Activated CD8-positive, alpha-beta memory T cell treated with anti-CD3 and anti-CD28 coated beads for 1 hour (primary cell): ENCODE results near the gene CA12.
"Not testable (repeated sequence)": the region's sequence is repeated elsewhere in the genome, so short reads cannot be mapped to it uniquely, and the experiment has no call there.

Experiments used
- DNase-seq, 2 donors: peaks; one replicate each; pipeline ENCODE4 v3.0.0-alpha.2; 2020; ENCODE audit warnings: low read depth in 1 of 2; ENCODE audit errors: extremely low read depth in 1 of 2

Gene CA12

DNA sequence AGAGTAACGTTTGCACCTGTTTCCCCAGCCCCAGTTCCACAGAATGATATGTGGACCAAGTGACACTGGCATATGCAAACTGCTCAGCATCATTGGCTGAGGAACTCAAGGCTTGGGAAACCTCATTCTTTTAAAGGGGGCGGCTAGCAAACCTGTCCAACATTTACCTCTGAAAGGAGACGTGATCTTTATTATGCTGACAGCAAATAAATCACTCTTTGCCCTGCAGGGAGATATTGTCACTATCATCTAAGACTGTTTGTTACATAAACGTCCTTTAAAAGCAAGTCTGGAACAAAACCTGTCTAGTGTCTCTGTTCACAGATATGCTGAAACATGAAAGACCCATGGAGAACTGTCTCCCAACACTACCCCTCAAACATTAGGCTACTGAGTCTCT, 21.5 kb downstream of the CA12 start:
- DNase-seq: no peak

DNA sequence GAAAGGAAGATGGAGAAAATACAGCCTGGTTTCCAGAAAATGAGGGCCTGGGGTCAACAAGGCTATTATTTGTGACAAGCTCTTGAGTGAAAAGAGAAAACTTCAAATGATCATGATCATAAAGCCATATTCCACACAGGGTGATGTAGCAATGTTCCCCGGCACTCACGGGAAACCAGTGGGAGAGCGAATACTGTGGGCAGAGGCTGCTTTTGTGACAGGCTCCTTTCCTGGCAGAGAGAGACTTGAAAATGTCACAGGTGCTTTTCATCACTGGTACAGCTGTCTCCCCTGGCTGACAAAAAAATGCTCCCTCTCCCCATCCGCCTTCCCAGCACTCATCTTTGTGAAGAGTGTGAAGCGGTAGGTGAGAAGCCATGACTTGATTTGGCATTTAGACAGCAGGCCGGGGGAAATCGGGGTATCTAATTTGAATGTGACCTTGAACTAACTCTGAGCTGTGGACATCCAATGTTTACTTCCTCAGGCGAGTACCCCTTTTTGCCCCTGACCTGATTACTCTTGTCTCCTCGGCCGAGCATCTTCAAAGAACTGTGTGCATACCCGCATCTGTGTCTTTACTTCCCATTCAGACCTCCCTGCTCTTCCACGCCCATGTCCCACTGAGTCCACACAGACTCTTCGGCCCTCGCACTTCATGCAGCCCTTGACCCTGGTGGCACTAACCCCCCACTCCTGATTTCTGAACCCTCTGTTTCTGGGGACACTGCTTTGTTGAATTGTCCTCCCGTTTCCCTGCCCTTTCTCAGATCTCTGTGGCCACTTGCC, 23.2 kb downstream of the CA12 start:
- DNase-seq: no peak

DNA sequence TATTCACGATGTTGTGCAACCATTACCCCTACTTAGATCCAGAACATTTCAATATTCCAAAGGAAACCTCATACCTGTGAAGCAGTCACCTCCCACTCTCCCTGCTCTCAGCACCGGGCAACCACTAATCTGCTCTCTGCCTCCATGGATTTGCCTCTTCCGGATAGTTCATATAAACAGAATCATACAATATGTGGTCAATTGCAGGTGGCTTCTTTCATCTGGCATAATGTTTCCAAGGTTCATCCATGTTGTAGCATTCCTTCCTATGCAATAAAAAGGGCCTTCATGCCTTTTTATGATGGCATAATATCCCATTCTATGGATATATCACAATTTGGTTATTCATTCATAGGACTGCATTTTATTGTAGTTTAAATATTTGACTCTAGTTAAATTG, 23.9 kb downstream of the CA12 start:
- no peak for DNase-seq

DNA sequence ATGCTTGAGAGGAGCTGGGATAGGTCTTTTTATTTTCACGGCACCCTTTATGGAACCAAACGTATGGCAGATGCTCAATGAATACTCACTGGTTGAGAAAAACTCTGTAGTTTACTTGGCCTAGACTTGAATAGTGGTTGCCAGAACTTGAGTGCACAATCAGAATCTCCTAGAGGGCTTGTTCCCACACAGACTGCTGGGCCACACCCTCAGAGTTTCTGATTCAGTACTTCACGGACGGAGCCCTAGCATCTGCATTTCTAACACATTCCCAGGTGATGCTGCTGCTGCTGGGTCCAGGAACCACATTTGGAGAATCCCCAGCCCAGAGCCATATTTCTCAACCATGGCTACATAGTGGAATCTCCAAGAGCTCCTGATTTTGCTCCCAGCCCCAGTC, 24.6 kb downstream of the CA12 start:
- DNase-seq: no peak

DNA sequence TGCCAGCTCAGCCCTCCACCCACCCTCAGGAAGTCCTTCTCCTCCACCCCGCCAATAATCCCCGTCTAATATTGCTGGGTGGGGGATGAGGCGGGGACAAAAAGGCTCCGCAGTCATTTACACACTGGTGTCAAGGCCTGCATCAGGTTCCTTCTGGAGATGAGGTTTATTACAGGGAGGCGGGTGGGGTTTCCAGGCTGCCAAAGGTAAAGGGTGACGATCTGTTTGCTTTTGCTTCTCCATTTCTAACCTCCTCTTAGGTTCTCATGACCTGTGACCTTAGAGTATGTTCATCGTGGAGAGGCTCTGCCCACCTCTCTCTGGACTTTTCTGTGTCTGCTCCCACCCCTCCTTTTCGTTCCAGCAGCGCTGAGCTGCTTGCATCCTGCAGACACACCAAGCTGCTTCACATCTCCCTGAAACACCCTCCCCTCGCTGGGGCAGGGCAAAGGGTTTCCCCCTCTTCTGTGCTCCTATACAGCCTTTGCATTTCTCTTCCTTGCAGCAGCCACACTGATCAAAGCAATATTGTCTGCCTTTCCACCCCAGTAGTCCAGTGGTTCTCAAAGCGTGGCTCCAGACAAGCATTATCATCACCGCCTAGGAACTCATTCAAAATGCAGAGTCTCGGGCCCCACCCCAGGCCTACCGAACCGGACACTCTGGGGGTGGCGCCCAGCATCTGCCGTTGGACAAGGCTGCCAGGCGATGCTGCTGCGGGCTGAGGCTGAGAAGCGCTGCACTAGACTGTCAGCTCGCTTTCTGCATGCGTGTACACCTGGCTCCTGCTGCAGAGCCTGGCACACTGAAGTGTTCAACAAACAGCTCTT, 26.6 kb downstream of the CA12 start:
- DNase-seq: no peak

DNA sequence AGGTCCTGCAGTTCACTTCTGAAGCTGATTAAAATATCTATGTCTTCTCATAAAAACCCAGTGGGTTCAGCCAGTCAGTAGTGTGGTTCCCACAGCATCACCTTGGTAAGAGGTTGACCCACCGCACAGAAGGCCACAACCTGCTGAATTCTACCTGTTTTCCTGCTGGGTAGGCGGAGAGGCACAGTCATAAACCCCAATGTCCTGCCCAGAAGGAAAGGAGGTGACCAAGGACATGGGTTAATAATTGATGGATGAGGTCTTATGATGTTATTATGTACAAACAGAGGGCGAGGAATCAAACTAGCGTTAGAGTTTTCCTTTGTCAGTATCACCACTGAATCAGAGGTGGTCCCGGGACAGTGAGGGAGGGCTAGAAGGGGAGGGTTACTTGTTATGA, 27.8 kb downstream of the CA12 start:
- no peak for DNase-seq

DNA sequence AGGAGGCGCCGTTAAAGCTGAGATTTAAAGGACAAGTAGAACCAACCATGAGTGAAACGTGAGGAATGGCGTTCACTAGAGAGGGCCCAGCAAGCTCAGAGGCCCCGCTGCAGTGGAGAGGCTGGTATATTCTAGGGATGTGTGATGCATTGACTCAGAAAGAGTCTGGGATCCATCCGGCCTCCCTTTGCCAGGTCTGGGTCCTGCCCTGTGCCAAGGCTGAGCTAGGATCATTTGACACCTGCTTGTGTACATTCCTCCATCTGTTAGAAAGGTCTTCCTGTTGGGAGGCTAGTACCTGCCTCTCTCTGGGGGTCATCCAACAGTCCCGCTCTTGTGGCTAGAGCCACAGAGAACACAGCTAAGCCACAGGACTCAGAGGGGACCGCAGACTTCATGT, 28.4 kb downstream of the CA12 start:
- no peak for DNase-seq

DNA sequence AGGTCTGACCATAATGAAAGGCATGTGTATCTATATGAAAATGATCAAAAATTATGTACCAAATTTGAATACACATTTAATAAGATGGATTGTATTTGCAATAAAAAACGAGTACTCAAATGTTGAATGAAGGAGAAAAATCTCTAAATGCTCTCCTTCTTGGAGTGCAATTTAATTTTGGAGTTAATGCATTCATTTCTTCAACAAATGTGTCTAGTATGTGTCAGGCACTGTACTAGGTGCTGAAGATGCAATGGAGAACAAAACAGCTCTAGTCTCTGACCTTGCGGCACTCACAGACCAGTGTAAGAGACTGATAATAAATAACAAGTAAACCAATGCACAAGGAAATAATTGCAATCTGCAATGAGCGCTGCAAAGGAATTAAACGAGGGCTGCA, 28.8 kb downstream of the CA12 start:
- DNase-seq: no peak

DNA sequence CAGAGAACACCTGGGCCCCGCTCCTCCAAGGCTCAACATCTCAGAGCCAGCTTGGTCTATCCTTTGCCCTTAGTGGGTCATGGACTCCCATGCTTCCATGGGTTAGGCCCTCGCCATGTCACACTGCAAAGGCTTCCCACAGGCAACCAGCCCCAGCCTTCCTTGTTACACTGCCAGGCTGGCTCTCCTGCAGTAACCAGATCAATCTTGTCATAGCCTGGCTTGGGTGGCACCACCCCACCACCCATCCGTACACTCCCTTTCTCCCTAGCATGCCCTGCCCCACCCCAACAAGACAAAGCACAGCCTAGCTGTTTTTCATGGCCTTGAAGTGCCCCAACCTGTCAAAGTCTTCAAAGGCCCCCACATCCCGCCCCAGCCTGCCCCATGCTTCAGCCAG, 30.5 kb downstream of the CA12 start:
- no peak for DNase-seq

DNA sequence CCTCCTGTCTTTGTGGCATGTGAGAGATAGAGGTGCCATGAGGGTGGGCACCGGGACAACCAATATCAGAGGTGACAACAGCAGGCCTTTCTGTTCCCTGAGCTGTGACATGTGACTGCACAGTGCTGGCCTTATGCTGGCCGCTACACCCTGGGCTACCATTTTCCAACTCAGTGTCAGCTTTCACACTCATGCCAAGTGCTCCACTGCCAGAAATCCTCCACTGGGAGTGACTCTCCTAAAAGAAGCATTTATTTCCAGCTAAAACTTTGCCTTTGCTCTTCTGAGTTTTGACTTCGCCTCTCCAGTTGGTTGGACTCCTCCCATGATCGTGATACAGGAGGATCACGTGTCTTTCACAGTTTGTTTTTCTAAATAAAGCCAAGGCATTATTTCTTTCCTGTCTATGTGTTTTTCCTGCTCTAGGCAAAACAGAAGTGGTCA, 31.4 kb downstream of the CA12 start:
- DNase-seq: no peak

DNA sequence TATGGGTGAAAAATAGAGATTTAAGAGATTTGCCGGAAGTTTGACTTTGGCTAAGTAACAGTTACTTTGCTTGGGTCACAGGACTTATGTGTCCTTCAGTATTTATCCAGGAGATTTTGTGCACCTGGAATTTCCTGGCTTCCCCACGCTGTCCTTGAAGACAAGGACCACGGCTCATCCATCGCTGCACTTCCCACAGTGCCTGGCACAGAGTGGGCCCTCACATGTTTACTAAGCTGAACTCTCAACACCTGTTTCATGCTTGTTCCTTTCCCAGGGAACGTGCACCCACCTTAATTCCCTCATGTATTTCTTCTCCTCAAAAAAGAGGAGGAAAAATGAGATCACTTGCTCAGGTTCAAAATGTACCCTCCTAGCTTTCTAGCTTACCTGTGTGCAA, 32.0 kb downstream of the CA12 start:
- DNase-seq: no peak

DNA sequence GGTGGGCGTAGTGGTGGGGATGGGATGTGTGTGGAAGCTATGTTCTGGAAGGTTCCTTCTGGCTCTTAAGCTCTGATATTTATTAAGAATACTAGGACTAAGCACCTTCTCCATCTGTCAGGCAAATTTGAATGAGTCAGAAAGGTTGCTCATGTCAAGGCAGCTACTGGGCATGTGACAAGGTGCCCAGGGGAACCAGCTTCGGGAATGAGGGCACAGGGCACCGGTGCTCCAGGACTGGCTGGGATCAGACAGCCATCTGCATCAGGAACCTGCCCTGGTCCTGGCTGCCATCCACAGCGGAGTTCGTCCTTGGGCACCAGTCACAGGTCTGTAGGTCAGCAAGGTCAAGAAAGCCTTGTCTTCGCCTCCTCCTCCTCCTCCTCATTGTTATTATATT, 32.5 kb downstream of the CA12 start:
- DNase-seq: no peak

DNA sequence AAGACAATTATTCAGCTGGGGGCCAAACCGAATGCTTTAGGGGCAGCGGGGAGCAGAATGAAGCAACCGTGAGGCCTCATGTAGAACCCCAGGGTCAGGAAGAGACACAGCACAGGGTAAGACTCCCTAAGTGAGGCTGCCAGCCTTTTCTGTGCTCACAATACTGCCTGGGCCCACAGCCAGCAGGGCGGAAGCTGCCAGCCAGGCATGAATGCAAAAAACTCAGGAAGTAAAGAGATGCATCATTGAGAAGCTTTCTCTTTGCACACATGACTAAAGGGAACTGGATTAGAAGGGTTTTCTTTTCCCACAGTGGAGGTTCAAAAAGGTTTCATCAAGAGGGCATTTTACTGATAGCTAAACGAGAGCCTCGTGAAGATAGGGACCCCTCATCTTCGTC, 33.3 kb downstream of the CA12 start:
- no peak for DNase-seq

DNA sequence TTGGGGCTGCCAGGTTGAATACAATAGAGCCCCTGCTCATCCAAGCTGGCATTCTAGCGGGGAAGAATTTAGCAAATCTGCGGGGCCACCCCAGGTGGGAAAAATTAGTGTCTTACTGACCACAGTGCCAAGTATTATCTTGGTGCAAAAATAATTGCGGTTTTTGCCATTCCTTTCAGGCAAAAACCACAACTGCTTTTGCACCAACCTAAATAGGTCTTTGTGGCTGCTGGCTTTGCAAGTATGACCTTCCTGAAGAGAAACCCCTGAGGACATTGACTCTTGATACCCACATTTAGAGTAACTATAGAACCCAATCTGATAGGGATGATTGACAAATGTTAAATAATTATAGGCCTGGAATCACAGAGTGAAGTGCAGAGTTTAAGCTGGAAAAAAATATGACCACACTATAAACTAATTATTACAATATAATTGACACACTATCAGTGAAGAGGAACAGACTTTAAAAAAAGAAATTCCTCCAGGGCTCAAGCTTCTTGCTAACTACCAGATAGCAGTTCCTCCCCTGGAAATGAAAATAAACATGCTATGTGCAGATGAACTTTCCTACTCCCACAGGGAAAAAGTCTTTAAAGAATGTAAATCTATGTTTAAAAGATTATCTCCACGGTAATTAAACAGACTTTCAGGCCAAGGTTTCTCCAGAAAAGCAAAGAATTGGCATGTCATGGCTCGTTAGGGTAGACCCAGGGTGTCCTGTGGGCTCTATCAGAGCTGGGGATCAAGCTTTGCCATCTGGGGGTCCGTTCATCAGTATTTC, 34.4 kb downstream of the CA12 start:
- DNase-seq: no peak

DNA sequence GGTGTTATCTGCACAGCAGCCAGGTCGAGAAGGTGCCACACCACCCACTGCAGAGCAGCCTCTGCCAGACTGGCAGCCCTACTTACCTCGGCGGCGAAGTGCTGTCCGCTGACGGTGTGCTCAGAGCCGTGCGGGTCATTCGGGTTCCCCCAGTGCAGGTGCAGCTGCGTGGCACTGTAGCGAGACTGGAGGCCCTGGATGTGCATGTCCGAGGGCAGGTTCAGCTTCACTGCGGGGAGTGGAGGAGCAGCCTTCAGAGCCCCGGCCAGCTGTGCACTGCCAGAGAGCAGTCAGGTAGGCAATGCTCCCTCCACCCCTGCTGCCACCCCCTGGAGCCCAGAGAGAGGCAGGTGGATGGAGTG, 36.3 kb downstream of the CA12 start:
- no peak for DNase-seq

DNA sequence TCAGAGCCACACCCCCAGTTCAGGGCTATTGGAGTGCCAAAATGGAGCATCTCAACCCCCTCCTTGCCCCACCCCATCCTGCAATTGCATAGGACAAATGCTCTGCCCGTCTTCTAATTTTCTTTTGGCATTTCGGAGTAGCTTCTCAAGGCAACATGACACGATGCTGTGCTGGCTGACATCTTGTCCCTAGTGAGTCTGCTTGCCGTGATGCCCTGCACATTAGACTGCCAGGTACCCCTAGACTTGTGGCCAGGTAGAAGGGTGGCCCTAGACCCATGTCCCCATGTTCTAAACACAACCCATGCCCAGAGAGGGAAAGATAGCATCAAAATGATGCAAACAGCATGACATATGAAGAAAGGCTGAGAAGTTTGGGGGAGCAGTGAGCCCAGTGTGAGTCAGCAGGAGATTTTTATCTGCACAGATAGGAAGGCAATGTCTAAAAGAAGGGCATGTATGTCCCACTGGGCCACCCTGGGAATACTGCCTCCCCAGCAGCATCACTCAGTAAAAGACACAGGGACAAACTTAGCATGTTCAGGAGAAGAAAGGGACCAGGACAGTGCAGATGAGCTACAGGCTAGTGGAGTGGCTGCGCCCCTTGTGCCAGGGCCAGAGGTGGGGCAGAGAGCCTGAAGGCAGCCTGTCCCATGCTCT, 36.8 kb downstream of the CA12 start:
- DNase-seq: no peak

DNA sequence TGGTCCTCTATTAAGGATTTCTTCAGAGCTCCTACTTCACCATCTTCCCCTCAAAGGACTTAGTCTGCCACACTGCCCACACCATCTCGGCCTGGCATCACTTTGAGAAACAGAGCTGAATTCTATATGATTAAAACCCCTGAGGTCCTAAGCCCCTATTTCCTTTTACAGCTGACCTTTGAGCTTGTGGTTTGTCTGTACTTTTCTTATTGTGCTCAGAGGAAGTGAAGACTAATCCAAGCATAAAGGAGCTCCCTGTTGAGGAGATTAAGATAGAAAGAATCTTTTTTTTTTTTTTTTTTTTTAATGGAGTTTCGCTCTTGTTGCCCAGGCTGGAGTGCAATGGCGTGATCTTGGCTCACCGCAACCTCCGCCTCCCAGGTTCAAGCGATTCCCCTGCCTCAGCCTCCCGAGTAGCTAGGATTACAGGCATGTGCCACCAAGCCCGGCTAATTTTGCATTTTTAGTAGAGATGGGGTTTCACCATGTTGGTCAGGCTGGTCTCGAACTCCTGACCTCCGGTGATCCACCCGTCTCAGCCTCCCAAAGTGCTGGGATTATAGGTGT, 38.6 kb downstream of the CA12 start:
- DNase-seq: not testable (repeated sequence)

DNA sequence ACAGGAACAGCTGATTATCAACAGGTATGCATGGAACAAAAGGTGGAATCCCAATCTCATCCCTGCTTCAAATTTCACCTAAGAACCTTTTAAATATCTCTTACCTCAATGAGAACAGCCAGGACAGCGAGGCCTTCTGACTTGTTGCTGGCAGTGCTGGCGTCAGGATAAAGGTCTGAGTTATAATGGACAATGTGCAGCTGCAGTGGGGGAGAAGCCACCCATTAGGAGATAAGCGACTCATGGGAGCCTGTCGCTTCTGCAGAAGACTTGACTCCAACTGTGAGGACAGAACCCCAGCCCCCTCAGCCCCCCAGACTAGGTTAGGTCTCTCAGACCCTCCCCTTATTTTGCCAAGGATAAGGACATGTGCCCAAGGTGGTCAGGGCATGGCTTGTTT, 39.7 kb downstream of the CA12 start:
- DNase-seq: no peak

DNA sequence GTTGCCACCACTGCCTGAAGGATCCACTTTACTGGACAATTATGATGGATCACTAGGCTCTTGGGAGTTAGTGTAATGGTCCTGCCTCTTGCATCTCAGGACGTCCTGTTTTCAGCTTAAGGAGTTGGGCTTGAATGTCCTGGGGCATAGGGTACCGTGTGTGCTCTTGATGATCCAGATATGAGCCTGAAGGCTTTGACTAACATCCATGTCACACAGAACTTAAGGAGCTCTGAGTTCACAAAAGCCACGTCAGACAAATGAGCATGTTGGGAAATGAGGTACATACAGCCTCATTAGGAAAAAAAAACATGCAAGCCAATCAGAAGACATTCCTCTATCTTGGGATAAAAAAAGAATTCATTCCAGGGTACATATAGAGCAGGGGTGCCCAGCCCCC, 40.8 kb downstream of the CA12 start:
- no peak for DNase-seq

DNA sequence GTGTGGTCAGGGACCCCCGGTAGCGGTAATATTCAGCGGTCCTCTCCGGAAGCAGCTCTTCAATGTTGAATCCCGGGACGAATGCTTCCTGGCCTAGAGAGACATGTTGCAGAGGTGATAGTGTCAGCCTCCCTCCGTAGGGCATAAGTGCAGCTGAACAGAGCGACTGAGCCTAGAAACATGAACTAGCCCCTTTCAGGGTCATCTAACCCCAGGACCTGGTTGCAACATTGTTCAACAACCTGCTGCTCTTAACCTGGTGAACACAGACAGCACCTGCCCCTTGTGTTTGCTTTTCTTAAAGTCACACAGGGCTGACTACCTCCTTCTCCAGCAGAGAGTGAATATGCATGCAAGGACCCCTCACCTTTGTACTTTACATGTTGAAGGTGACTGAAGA, 41.3 kb downstream of the CA12 start:
- DNase-seq: no peak

DNA sequence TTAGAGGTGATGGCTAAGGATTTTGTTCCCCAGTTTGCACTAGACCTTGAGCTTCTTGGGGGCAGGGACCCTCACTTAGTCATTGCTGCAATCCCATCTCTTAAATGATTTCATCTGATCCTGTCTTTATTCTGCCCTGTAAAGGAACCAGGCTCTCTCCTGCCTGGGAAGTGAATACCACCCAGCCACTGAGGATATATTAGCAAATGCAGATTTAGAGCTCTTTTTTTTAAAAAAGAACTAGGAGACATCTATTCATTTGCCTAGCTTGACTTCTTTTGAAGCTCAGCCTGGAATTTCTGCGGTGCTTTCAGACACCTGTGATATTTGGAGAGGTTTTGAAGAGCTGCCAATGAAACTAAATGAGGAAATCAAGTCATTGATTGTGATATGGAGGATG, 41.8 kb downstream of the CA12 start:
- DNase-seq: no peak
